Mesothelial cell of epicardium (in vitro differentiated cells): ENCODE data around the gene YEATS2. TPM values are rescaled to one million over a fixed set of nuclear protein-coding genes. Genes with fewer than 3 reads are reported as not detected.

Experiments used
- DNase-seq, 2 experiments: peaks; one replicate each; pipeline ENCODE4 v3.0.0; 2021; ENCODE audit warnings: low spot score in 2 of 2; ENCODE audit not compliant: unreplicated experiment in 2 of 2
- H3K27ac Mint-ChIP-seq: 2 replicates; pipeline ENCODE4 v1.8.0; 2021; ENCODE audit warnings: mixed read lengths
- H3K27me3 Mint-ChIP-seq: 2 replicates; pipeline ENCODE4 v1.8.0; 2021; ENCODE audit warnings: low read depth, mixed read lengths
- H3K36me3 Mint-ChIP-seq: 2 replicates; pipeline ENCODE4 v1.8.0; 2021; ENCODE audit warnings: mixed read lengths
- H3K4me1 Mint-ChIP-seq: 2 replicates; pipeline ENCODE4 v1.8.0; 2021; ENCODE audit warnings: mixed read lengths
- H3K4me3 Mint-ChIP-seq: 2 replicates; pipeline ENCODE4 v1.8.0; 2021; ENCODE audit warnings: mild to moderate bottlenecking, moderate library complexity, mixed read lengths
- H3K9me3 Mint-ChIP-seq: 2 replicates; pipeline ENCODE4 v1.8.0; 2021; ENCODE audit warnings: mixed read lengths
- total RNA-seq: library from RNA; stranded (reverse); gene quantifications from 3 replicates; pipeline ENCODE4 v1.2.1, GENCODE V29; 2021
- TF ChIP-seq, protein P1 (sequence below): fragments of 200-600 bp; sonication (generic); IDR thresholded peaks from one replicate; pipeline ENCODE4 v1.5.0; 2021; ENCODE audit warnings: antibody characterized with exemption; ENCODE audit not compliant: unreplicated experiment

Gene YEATS2
- total RNA-seq, 1 donor from 2014 or later: 72.7 TPM

DNA sequence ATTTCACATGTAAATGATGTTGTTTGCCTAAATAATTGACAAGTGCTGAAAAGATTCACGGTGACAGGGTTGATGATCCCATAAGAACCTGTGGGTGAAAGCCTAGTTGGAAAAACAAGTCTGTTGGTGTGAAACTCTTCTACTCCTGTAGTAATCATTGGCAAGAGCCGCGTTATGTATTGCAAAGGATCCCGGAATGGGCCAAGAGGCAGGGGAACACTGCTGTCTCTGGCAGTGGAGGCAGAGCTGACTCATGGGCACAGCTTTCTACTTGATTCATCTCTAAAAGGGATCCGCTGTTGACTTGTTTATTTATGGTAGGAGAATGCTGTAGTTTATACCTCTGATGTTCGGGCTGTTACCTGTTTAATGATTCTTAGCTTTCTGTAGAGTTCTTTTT is 64.7 kb downstream of the YEATS2 start:
- TF ChIP-seq, protein P1, sequence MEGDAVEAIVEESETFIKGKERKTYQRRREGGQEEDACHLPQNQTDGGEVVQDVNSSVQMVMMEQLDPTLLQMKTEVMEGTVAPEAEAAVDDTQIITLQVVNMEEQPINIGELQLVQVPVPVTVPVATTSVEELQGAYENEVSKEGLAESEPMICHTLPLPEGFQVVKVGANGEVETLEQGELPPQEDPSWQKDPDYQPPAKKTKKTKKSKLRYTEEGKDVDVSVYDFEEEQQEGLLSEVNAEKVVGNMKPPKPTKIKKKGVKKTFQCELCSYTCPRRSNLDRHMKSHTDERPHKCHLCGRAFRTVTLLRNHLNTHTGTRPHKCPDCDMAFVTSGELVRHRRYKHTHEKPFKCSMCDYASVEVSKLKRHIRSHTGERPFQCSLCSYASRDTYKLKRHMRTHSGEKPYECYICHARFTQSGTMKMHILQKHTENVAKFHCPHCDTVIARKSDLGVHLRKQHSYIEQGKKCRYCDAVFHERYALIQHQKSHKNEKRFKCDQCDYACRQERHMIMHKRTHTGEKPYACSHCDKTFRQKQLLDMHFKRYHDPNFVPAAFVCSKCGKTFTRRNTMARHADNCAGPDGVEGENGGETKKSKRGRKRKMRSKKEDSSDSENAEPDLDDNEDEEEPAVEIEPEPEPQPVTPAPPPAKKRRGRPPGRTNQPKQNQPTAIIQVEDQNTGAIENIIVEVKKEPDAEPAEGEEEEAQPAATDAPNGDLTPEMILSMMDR: no peak
- H3K4me3 Mint-ChIP-seq: no peak overlapping the region
- no peaks in the 10 kb centered on the region for H3K27me3 Mint-ChIP-seq
- no peak for DNase-seq
- peak overlapping the region; percentile 21 for H3K27ac Mint-ChIP-seq
- peaks cover 13% of the 10 kb centered on the region for H3K4me1 Mint-ChIP-seq
- H3K9me3 Mint-ChIP-seq: no peaks in the 10 kb centered on the region
- peaks cover 29% of the 10 kb centered on the region for H3K36me3 Mint-ChIP-seq

DNA sequence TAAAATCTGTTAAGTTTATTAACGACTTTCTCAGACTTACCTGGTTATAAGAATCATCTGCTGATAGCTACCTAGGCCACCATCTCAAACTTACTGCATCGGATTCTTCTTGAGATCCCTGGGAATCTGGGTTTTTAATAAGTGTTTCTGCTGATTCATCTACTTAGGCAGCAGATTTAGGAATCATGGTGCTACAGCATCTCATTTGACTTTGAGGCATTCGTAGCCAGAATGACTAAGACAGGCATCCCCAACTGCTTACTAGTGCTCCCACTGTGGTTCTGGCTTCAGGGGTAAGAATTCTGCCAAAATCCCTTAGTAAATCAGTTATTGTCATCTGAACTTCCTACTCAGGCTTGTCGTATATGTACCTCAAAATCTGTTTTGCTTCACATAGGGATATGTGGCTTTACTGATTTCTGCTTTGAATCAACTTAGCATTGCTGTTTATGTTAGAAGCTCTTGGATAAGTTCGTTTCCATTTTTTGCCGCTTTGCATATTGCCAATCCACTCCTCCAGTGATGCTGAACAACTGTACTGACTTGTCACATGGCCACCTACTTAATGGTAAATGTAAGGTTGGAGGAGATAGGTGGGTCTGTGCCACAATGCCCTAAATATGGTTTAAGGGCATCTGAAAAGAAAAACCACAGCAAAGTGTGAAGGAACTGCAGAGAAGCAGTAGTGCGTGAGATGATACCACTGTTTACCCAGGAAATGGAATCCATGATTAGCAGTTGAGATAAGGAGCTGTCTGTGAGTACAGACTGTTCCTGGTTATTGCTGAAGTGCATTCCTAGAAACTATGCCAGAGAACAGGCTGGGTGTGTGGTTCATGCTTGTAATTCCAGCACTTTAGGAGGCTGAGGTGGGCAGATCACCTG is 67.5 kb downstream of the YEATS2 start:
- Mint-ChIP-seq H3K4me1 (peaks cover 13% of the 10 kb centered on the region), H3K27me3 (no peaks in the 10 kb centered on the region), H3K36me3 (peaks cover 25% of the 10 kb centered on the region), H3K9me3 (no peaks in the 10 kb centered on the region), H3K27ac (peak overlapping the region; percentile 61), H3K4me3 (no peak overlapping the region)
- no peak for DNase-seq
- TF ChIP-seq, protein P1: no peak

DNA sequence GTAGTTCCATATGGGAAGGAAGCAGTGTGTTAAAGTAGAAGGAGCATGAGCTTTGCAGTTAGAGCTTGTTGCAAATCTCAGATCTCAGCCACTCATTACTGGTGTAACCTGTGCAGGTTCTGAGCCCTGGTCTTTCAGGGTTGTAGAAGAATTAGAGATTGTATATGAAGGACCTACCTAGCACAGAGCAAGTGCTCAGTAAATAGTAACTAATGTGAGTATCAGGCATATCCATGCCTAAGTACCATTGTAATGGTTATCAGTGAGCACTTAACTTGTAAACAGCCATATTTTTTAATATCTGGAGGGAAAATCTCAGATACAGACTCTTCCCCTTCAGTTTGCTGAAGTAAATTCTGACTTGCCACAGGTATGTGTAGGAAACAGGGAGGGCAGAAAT is 68.5 kb downstream of the YEATS2 start:
- H3K27ac Mint-ChIP-seq: peak overlapping the region; percentile 13
- no peak overlapping the region for H3K4me3 Mint-ChIP-seq
- H3K36me3 Mint-ChIP-seq: peaks cover 23% of the 10 kb centered on the region
- no peaks in the 10 kb centered on the region for H3K27me3 Mint-ChIP-seq
- no peaks in the 10 kb centered on the region for H3K9me3 Mint-ChIP-seq
- TF ChIP-seq, protein P1: no peak
- peaks cover 13% of the 10 kb centered on the region for H3K4me1 Mint-ChIP-seq
- no peak for DNase-seq

DNA sequence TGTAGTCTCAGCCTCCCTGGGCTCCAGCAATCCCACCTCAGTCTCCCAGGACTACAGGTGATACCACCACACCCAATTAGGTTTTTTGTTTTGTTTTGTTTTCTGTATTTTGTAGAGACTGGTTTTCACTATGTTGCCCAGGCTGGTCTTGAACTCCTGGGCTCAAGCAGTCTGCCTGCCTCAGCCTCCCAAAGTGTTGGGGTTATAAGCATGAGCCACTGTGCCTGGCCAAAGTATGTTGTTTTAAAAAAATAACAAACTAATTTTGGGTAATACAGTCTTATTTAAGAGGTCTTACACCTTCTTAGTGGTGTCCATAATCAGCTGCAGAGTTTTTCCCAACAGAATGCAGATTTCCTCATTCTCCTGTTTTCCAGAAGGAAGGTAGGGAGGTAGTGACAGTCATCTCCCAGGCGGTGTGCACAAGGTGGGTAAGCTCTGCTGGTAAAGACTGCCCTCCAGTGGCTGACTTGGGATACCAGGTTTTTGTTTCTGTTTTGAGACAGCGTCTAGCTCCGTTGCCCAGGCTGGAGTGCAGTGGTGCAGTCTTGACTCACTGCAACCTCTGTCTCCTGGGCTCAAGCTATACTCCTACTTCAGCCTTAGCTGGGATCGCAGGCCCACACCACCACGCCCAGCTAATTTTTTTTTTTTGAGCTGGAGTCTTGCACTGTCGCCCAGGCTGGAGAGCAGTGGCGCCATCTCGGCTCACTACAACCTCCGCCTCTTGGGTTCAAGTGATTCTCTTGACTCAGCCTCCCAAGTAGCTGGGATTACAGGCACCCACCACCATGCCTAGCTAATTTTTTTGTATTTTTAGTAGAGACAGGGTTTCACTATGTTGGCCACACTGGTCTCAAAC is 69.4 kb downstream of the YEATS2 start:
- Mint-ChIP-seq H3K27ac (no peak overlapping the region), H3K9me3 (no peaks in the 10 kb centered on the region), H3K4me3 (no peak overlapping the region), H3K36me3 (peaks cover 19% of the 10 kb centered on the region), H3K27me3 (no peaks in the 10 kb centered on the region), H3K4me1 (peaks cover 13% of the 10 kb centered on the region)
- TF ChIP-seq, protein P1: peak; percentile 59
- DNase-seq: peak in 1 of 2 experiments; percentile 70

DNA sequence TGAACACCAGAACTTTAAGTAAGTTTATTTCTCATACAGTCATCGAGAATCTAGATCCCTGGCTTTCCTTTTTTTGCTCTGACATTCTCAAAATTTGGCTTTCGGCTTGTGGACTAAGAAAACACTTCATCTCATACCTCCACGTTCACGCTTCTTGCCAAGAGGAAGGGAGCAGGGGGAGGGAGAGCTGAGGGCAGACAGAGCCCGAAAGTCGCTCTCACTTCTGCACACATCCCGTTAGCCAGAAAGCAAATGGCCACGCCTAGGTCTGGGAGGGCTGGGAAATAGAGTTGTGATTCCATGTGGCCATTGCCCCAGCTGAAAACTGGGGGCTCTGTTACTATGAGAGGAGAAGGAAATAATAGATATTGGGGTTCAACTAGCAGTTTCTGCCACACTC is 70.5 kb downstream of the YEATS2 start:
- TF ChIP-seq, protein P1: no peak
- Mint-ChIP-seq H3K9me3 (no peaks in the 10 kb centered on the region), H3K36me3 (peaks cover 21% of the 10 kb centered on the region)

More for the DNA sequence above, 70.5 kb downstream of the YEATS2 start:
- Mint-ChIP-seq H3K4me1 (peaks cover 13% of the 10 kb centered on the region), H3K27ac (no peak overlapping the region), H3K27me3 (no peaks in the 10 kb centered on the region), H3K4me3 (no peak overlapping the region)
- DNase-seq: no peak
